ENCODE results near the gene RPL35A. TPM values are rescaled to one million over a fixed set of nuclear protein-coding genes. Genes with fewer than 3 reads are reported as not detected.

RPL35A gene
- total RNA-seq, 1 donor from 2014 or later = 1,290 TPM

DNA sequence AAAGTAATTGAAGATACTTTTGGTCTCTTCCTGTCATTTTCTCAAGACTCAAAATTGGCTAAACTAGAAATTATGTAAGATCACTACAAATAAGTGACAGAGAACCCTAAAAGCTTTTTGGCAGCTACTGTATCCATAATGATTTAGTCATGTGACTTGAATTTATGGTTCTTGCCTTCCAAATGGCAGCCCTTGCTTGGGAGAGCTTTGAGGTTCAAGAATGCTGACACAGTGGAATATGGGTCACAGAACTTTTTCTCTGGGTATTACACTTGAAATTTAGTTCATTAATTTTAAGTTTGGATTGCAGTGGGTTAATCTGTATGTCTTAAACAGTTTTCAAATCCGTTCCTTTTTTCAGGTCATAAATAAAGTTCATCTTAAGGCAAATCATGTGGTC is 24.0 kb downstream of the RPL35A start:
- TF ChIP-seq, protein P1, sequence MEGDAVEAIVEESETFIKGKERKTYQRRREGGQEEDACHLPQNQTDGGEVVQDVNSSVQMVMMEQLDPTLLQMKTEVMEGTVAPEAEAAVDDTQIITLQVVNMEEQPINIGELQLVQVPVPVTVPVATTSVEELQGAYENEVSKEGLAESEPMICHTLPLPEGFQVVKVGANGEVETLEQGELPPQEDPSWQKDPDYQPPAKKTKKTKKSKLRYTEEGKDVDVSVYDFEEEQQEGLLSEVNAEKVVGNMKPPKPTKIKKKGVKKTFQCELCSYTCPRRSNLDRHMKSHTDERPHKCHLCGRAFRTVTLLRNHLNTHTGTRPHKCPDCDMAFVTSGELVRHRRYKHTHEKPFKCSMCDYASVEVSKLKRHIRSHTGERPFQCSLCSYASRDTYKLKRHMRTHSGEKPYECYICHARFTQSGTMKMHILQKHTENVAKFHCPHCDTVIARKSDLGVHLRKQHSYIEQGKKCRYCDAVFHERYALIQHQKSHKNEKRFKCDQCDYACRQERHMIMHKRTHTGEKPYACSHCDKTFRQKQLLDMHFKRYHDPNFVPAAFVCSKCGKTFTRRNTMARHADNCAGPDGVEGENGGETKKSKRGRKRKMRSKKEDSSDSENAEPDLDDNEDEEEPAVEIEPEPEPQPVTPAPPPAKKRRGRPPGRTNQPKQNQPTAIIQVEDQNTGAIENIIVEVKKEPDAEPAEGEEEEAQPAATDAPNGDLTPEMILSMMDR (conservative IDR thresholded peaks at IDR 0.05) = no peak
- Mint-ChIP-seq H3K36me3 (ENCODE audit: low read depth) (peaks cover 10% of the 10 kb centered on the region), H3K27me3 (ENCODE audit: low read depth) (no peaks in the 10 kb centered on the region), H3K9me3 (peaks cover 11% of the 10 kb centered on the region), H3K4me1 (peaks cover 5% of the 10 kb centered on the region), H3K4me3 (no peak overlapping the region), H3K27ac (ENCODE audit: unreplicated experiment) (no peak overlapping the region)
- no peak for DNase-seq (ENCODE audit: low read depth, low spot score)

DNA sequence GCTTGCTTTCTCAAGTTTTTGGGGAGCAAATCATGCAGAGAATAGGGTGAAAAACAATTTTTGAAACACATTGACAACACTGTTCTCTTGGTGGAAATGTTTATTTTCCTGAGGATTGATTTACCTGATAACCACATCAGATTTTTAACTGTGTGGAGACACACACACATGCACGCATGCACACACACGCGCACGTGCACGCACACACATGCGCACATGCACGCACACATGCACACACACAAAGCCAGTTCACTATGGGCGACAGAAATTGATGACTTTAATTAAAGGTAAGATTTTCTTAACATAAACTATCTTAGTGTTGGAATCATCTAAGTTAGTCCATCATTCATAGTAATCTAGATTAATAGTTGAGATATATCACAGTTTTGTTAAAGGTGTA is 25.3 kb downstream of the RPL35A start:
- no peak overlapping the region for H3K4me3 Mint-ChIP-seq
- H3K36me3 Mint-ChIP-seq (ENCODE audit: low read depth) = peaks cover 12% of the 10 kb centered on the region

DNA sequence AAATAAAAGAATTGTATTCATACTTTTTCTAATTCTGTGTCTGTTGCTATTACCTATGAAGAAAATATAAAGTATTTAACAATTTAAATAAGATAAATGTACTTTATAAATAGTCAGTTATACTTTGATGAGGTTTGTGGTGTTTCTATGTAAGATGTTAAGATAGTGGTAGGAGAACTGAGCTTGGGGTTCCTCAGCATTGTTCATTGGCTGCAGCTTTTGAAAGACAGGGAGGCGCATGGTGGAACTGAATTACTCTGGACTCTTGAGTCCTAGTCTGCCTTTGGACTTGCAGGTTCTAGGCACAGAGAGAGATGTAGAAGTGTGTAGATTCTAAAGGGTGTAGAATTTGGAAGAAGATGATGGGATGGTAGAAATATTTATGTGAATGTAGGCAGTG is 33.1 kb downstream of the RPL35A start:
- Mint-ChIP-seq H3K9me3 (no peaks in the 10 kb centered on the region), H3K4me1 (no peaks in the 10 kb centered on the region), H3K27me3 (ENCODE audit: low read depth) (no peaks in the 10 kb centered on the region), H3K27ac (ENCODE audit: unreplicated experiment) (no peak overlapping the region), H3K36me3 (ENCODE audit: low read depth) (peaks cover 4% of the 10 kb centered on the region), H3K4me3 (no peak overlapping the region)
- TF ChIP-seq, protein P1 (conservative IDR thresholded peaks at IDR 0.05) = no peak
- no peak for DNase-seq (ENCODE audit: low read depth, low spot score)

More for the DNA sequence above, 25.3 kb downstream of the RPL35A start:
- Mint-ChIP-seq H3K9me3 (peaks cover 11% of the 10 kb centered on the region), H3K27ac (ENCODE audit: unreplicated experiment) (no peak overlapping the region), H3K27me3 (ENCODE audit: low read depth) (no peaks in the 10 kb centered on the region), H3K4me1 (peaks cover 5% of the 10 kb centered on the region)
- TF ChIP-seq, protein P1 (conservative IDR thresholded peaks at IDR 0.05) = no peak
- DNase-seq (ENCODE audit: low read depth, low spot score) = no peak

DNA sequence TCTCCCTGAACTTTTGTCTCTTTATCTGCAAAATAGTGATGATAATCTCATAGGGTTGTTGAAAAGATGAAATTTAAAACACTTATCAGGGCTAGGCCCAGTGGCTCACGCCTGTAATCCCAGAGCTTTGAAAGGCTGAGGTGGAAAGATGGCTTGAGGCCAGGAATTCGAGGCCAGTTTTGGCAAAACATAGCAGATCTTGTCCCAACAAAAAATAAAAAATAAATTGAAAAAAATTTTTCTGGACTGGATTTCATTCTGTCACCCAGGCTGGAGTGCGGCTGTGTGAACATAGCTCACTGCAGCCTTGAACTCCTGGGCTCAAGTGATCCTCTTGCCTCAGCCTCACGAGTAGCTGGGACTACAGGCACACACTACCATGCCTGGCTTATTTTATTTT is 39.7 kb downstream of the RPL35A start:
- Mint-ChIP-seq H3K4me3 (no peak overlapping the region), H3K36me3 (ENCODE audit: low read depth) (peaks cover 20% of the 10 kb centered on the region), H3K27ac (ENCODE audit: unreplicated experiment) (no peak overlapping the region), H3K9me3 (no peaks in the 10 kb centered on the region), H3K27me3 (ENCODE audit: low read depth) (no peaks in the 10 kb centered on the region), H3K4me1 (no peaks in the 10 kb centered on the region)
- TF ChIP-seq, protein P1 (conservative IDR thresholded peaks at IDR 0.05) = no peak
- no peak for DNase-seq (ENCODE audit: low read depth, low spot score)

DNA sequence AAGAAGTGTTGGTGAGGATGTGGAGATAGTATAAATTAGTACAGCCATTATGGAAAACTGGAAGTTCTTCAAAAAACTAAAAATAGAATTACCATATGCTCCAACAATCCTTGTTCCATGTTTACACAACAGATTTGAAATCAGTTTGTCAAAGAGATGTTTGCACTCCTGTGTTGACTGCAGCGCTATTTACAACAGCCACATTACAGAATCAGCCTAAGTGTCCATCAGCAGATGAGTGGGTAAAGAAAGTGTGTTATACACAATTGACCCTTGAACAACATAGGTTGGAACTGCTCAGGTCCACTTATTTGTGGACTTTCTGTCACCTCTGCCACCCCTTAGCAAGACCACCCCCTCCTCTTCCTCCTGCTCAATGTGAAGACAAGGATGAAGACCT is 44.7 kb downstream of the RPL35A start:
- H3K4me3 Mint-ChIP-seq = no peak overlapping the region
- TF ChIP-seq, protein P1 (conservative IDR thresholded peaks at IDR 0.05) = no peak
- peaks cover 24% of the 10 kb centered on the region for H3K36me3 Mint-ChIP-seq (ENCODE audit: low read depth)

DNA sequence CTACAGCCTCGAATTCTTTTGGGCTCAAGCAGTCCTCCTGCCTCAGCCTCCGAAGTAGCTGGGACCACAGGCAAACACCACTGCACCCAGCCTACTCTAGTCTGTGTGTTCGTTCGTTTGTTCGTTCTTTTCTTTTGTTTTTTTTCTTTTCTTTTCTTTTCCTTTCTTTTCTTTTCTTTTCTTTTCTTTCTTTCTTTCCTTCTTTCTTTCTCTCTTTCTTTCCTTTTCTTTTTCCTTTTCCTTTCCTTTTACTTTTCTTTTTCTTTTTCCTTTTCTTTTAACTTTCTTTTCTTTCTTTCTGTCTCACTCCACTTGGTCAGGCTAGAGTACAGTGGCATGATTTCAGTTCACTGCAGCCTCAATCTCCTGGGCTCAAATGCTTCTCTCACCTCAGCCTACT is 46.9 kb downstream of the RPL35A start:
- Mint-ChIP-seq H3K27ac (ENCODE audit: unreplicated experiment) (no peak overlapping the region), H3K4me3 (no peak overlapping the region), H3K4me1 (no peaks in the 10 kb centered on the region), H3K27me3 (ENCODE audit: low read depth) (no peaks in the 10 kb centered on the region), H3K36me3 (ENCODE audit: low read depth) (peaks cover 20% of the 10 kb centered on the region), H3K9me3 (peaks cover 2% of the 10 kb centered on the region)
- DNase-seq (ENCODE audit: low read depth, low spot score) = no peak
- TF ChIP-seq, protein P1 (conservative IDR thresholded peaks at IDR 0.05) = no peak

More for the DNA sequence above, 44.7 kb downstream of the RPL35A start:
- no peak for DNase-seq (ENCODE audit: low read depth, low spot score)
- Mint-ChIP-seq H3K27me3 (ENCODE audit: low read depth) (no peaks in the 10 kb centered on the region), H3K4me1 (no peaks in the 10 kb centered on the region), H3K27ac (ENCODE audit: unreplicated experiment) (no peak overlapping the region), H3K9me3 (peaks cover 2% of the 10 kb centered on the region)

Measured in neural crest cell (in vitro differentiated cells).